HG02852 (cell line): ENCODE measurements around the gene SPATA20.

Experiments
- ATAC-seq: cut with Tn5 transposase; IDR thresholded peaks from one replicate; pipeline ENCODE4 v1.9.1; 2021; ENCODE audit warnings: mild to moderate bottlenecking, moderate library complexity; ENCODE audit not compliant: unreplicated experiment

Gene SPATA20

GRCh38 chr17:50519141-50519834 lies 27.7 kb upstream of the SPATA20 start:
- ATAC-seq, result no peak

GRCh38 chr17:50520483-50520882 lies 26.5 kb upstream of the SPATA20 start:
- ATAC-seq, result no peak

DNA sequence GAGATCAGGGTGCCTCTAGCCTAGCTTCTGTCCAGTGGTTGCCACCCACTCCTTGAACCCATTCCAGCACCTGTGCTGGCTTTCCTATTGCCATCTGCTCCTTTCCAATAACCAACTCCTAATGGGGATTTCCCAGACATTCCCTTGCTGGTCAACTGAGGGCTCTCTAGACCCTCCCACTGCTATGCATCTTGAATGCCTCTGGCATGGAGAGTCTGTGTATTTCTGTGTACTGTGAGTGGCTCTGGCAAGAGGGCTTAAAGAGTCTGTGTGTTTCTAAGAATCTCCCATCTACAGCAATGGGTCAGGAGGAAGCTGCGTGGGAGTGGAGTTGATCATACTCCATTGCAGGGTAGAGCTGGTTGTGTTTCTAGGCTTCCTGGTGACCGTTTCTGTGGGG lies 25.5 kb upstream of the SPATA20 start:
- ATAC-seq, result no peak

- no peak for ATAC-seq
These were observed 24.2 kb upstream of the SPATA20 start for GRCh38 chr17:50522766-50523165.

DNA sequence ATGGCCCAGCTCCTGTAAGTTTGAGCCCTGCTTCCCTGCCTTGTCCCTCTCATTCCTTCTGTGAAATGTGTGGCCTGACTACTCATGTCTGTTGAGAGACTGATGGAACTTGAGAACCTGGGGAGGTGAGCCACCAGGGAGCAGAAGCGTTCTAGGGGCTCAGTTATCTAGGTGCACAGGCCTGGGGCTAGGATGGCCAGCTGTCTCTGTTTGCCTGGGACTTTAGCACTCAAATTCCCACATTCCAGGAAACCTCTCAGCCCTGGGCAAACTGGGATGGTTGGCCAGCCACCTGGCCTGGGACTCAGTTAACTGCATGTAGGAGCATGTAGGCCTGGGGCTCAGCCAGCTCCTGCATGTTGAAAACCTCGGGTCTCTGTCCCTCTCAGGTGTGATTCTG lies 23.8 kb upstream of the SPATA20 start:
- ATAC-seq, result no peak

- ATAC-seq, result no peak
These were observed 22.1 kb upstream of the SPATA20 start for GRCh38 chr17:50524838-50525237.

- no peak for ATAC-seq
These were observed 19.7 kb upstream of the SPATA20 start for GRCh38 chr17:50527155-50527762.

GRCh38 chr17:50527949-50528474 lies 19.0 kb upstream of the SPATA20 start:
- no peak for ATAC-seq

DNA sequence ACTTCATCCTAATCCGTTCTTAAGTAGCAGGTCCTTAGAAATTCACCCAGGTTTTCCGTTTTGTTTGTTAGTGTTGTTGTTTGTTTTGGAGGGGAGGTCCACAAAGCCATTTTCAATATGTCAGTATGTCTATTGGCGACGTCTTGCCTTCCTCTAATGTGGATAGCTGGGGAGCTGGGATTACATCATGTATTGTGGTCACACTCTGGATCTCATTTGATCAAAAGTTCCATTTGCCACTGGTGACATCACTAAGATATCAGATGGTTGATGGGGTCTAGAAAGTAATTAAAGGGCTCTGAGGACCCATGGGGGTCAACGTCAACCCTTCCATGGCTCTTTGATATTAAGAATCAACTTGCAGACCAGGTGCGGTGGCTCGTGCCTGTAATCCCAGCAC lies 17.1 kb upstream of the SPATA20 start:
- no peak for ATAC-seq

- no peak for ATAC-seq
These were observed 15.4 kb upstream of the SPATA20 start for GRCh38 chr17:50531428-50532025.

- no peak for ATAC-seq
These were observed 14.4 kb upstream of the SPATA20 start, which contains the start of gene EPN3 for GRCh38 chr17:50532452-50533024. EPN3 (plus strand) TSS chr17:50532735; CDS start chr17:50536557, 3,822 bp downstream.

GRCh38 chr17:50533185-50533584 lies 13.8 kb upstream of the SPATA20 start:
- no peak for ATAC-seq

DNA sequence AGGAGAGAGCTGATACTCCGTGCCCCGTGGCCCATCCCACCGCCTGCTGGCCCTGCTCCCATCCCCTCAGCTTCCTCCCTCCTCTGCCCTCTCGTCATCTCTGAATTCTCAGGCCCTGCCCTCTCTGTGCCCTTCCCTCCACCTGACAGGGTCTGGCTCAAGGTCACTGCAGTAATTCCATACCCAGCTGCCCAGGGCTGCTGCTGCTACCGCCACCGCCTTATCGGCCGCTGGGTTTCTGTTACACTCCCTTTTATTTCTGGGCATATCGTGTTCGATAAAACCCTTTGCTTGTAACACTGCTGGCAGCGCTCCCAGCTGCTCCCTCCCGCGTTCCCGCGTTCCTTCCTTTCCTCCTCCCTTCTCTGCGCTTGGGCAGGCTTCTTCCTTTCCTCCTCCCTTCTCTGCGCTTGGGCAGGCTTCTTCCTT lies 13.2 kb upstream of the SPATA20 start:
- ATAC-seq, result no peak

DNA sequence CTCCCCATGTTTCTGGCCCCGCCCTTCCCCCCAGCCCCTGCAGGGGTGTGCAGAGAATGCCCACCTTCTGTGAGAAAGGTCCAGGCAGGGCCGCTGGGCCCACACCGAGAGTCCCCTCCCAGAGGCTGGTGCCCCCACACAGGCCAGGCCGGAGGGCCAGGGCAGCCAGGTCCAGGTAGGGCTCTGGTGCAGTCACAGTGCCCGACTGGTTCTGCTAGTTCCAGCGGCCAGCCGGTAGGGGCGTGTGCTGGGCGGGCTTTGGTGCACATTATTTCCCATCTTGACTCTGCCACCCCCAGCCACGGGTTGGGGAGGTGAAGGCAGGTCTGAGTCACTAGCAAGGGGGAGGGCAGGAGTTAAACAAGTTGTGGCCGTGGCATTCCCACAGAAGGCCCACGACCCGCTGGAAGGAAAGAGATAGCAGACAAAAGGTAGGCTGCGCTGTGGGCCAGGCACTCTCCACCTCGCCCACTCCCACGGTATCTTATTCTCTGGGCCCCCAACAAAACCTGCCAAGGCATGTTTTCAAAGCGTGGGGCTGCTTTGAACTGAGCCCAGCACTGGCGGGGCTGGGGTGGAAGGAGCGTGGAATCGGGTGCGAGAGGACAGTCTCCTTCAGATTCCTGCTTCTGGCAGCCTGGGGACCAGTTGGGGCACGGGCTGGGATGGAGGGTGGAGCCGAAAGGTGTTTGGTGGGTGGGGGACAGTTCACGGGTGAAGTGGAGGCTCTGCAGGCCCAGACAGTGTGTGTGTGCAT lies 12.6 kb upstream of the SPATA20 start:
- no peak for ATAC-seq

DNA sequence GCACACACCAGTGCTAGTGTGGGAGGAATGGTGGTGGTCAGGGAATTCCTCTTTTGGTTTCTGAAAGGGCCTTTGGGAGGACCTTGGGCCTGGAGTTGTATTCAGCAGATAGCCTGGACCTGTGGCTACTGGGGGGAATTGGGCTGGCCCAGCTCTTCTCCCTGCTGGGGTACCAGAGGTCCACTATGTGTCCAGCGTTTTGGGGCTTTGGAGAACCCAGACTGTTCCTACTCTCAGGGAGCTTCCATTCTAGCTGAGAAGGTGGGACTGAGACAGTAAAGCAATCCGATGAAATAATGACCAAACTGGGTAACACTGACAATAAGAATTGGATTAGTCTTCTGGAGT lies 12.0 kb upstream of the SPATA20 start:
- ATAC-seq, result no peak

DNA sequence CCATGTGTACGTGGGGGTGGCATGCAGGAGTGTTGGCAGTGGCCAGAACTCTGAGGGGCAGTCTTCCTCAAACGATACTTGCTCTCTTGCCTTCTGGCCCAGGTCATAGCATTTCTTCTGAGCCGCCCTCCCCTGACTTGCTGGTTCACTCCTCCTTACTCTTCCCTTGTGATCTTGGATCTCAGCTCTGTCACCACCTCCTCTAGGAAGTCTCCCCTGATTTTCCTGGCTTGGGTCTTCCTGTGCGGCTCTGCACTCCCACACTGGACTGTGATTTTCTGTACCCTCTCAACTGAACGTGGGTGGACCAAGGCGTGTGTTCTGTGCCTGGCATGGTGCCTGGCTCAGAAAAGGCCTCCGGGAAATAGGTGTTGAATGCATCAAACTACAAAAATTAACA lies 11.6 kb upstream of the SPATA20 start:
- ATAC-seq, result no peak

GRCh38 chr17:50536683-50537646 lies 10.0 kb upstream of the SPATA20 start:
- no peak for ATAC-seq

DNA sequence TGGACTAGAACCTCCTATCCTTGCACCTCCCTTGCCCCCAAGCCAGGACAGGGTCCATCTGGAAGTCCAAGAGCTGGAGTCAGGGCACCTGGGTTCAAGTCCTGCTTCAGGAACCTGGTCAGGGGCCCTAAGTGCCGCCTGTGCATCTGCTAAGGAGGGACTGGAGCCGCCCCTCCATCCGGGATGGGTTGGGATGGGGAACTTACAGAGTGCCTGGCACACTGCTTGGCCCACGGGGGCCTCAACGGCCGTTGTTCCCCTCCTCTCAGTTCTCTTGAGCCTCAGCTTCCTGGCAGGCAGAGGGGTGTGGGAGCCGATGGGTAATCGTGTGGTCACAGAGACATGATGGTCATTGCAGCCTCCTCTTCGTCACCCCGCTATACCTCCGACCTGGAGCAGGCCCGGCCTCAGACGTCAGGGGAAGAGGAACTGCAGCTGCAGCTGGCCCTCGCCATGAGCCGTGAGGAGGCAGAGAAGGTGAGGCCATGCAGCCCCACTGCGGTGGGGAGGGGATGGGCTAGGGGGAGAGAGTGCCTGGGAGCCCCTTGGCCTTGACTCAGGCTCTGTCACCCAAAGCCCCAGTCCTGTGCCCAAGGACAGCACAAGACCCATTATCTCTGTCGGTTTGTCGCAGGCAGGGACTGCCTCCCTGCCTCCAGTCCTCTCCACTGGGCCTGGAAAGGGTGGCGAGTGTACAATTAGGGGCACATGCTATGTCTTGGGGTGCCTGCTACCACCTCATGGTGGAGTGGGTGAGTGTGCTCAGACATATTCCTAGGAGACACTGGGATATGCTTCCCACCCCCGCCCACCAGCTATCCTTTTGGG lies 9.0 kb upstream of the SPATA20 start:
- ATAC-seq, result no peak
